ENCODE measurements around the gene CDH4. TPM values are rescaled to one million over a fixed set of nuclear protein-coding genes. Genes with fewer than 3 reads are reported as not detected.

The CDH4 gene
- total RNA-seq, 2 experiments from 2014 or later = 0.11 to 0.18 TPM

GRCh38 chr20:61674688-61675087 is 422.6 kb downstream of the CDH4 start:
- Mint-ChIP-seq H3K27ac (no peak overlapping the region), H3K4me1 (ENCODE audit: low read depth) (no peaks in the 10 kb centered on the region), H3K27me3 (no peaks in the 10 kb centered on the region), H3K4me3 (no peak overlapping the region), H3K36me3 (ENCODE audit: low read depth) (no peaks in the 10 kb centered on the region), H3K9me3 (no peaks in the 10 kb centered on the region)
- POLR2A ChIA-PET = no interaction called here
- TF ChIP-seq, protein P1, sequence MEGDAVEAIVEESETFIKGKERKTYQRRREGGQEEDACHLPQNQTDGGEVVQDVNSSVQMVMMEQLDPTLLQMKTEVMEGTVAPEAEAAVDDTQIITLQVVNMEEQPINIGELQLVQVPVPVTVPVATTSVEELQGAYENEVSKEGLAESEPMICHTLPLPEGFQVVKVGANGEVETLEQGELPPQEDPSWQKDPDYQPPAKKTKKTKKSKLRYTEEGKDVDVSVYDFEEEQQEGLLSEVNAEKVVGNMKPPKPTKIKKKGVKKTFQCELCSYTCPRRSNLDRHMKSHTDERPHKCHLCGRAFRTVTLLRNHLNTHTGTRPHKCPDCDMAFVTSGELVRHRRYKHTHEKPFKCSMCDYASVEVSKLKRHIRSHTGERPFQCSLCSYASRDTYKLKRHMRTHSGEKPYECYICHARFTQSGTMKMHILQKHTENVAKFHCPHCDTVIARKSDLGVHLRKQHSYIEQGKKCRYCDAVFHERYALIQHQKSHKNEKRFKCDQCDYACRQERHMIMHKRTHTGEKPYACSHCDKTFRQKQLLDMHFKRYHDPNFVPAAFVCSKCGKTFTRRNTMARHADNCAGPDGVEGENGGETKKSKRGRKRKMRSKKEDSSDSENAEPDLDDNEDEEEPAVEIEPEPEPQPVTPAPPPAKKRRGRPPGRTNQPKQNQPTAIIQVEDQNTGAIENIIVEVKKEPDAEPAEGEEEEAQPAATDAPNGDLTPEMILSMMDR (IDR thresholded peaks at IDR 0.05) = no peak
- ATAC-seq (no peak), DNase-seq (no peak)
- CTCF ChIA-PET = no interaction called here
- intact Hi-C loops (cut with micrococcal nuclease) = no loop called here

- DNase-seq (no peak), ATAC-seq (no peak)
- intact Hi-C loops (cut with micrococcal nuclease) = no loop called here
- TF ChIP-seq, protein P1 (IDR thresholded peaks at IDR 0.05) = no peak
- ChIA-PET CTCF (no interaction called here), POLR2A (no interaction called here)
- H3K27ac Mint-ChIP-seq = no peak overlapping the region
- no peaks in the 10 kb centered on the region for H3K9me3 Mint-ChIP-seq
- H3K4me3 Mint-ChIP-seq = no peak overlapping the region
- no peaks in the 10 kb centered on the region for H3K36me3 Mint-ChIP-seq (ENCODE audit: low read depth)
- no peaks in the 10 kb centered on the region for H3K27me3 Mint-ChIP-seq
- H3K4me1 Mint-ChIP-seq (ENCODE audit: low read depth) = no peaks in the 10 kb centered on the region
Measured at GRCh38 chr20:61677928-61678327, 425.9 kb downstream of the CDH4 start.

- no peaks in the 10 kb centered on the region for H3K9me3 Mint-ChIP-seq
- no peak overlapping the region for H3K4me3 Mint-ChIP-seq
- H3K4me1 Mint-ChIP-seq (ENCODE audit: low read depth) = no peaks in the 10 kb centered on the region
- ChIA-PET CTCF (no interaction called here), POLR2A (no interaction called here)
- H3K27me3 Mint-ChIP-seq = no peaks in the 10 kb centered on the region
- TF ChIP-seq, protein P1 (IDR thresholded peaks at IDR 0.05) = no peak
- H3K36me3 Mint-ChIP-seq (ENCODE audit: low read depth) = no peaks in the 10 kb centered on the region
- DNase-seq = no peak
- intact Hi-C loops (cut with micrococcal nuclease) = no loop called here
- H3K27ac Mint-ChIP-seq = no peak overlapping the region
- no peak for ATAC-seq
Measured at GRCh38 chr20:61678437-61678836, 426.4 kb downstream of the CDH4 start.

DNA sequence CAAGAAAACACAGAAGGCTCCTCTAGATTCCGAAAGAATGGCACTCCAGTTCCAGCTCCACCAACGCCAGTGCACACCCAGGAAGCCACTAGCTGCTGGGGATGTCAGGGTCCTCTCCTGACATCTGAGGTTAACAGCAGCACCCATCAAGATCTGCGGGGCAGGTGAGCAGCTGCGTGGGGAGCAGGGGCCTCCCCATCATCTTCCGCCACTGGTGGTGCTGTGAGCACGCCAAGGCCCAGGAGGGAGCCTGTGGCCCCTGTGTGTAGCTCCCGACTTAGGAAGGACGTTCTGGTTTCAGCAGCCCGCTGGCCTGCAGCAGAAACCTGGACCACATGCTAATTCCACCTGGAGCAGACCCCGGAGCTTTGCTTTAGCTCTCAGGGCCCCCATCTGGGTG is 427.4 kb downstream of the CDH4 start:
- POLR2A ChIA-PET = no interaction called here
- no peak for DNase-seq
- intact Hi-C loops (cut with micrococcal nuclease) = no loop called here
- CTCF ChIA-PET = no interaction called here
- no peaks in the 10 kb centered on the region for H3K36me3 Mint-ChIP-seq (ENCODE audit: low read depth)
- TF ChIP-seq, protein P1 (IDR thresholded peaks at IDR 0.05) = no peak
- H3K4me1 Mint-ChIP-seq (ENCODE audit: low read depth) = no peaks in the 10 kb centered on the region
- H3K4me3 Mint-ChIP-seq = no peak overlapping the region
- ATAC-seq = no peak
- H3K9me3 Mint-ChIP-seq = no peaks in the 10 kb centered on the region
- no peak overlapping the region for H3K27ac Mint-ChIP-seq
- H3K27me3 Mint-ChIP-seq = no peaks in the 10 kb centered on the region

GRCh38 chr20:61680096-61680495 is 428.0 kb downstream of the CDH4 start:
- TF ChIP-seq, protein P1 (IDR thresholded peaks at IDR 0.05) = no peak
- no peaks in the 10 kb centered on the region for H3K36me3 Mint-ChIP-seq (ENCODE audit: low read depth)
- ATAC-seq (no peak), DNase-seq (no peak)
- no peak overlapping the region for H3K4me3 Mint-ChIP-seq
- H3K27me3 Mint-ChIP-seq = no peaks in the 10 kb centered on the region
- POLR2A ChIA-PET = no interaction called here
- no peak overlapping the region for H3K27ac Mint-ChIP-seq
- no peaks in the 10 kb centered on the region for H3K9me3 Mint-ChIP-seq
- no peaks in the 10 kb centered on the region for H3K4me1 Mint-ChIP-seq (ENCODE audit: low read depth)
- CTCF ChIA-PET = no interaction called here
- intact Hi-C loops (cut with micrococcal nuclease) = no loop called here
